Mucosa of descending colon (tissue), 3 donors: Measurements from ENCODE around the gene SNRPA. TPM values are rescaled to one million over a fixed set of nuclear protein-coding genes. Genes with fewer than 3 reads are reported as not detected.

Experiments used
- ATAC-seq: fragments of 200-7000 bp; cut with Tn5 transposase; one replicate; pipeline ENCODE4 v1.9.1; 2020; ENCODE audit warnings: mild to moderate bottlenecking, moderate library complexity
- DNase-seq, 3 donors: peaks; one replicate each; pipeline ENCODE4 v3.0.0-alpha.2; 2020
- H3K36me3 ChIP-seq: fragments of 200-600 bp; one replicate; pipeline ENCODE4 v1.8.0; 2021; ENCODE audit warnings: low read depth, mild to moderate bottlenecking
- H3K4me1 ChIP-seq: fragments of 200-600 bp; one replicate; pipeline ENCODE4 v1.8.0; 2021; ENCODE audit warnings: low read depth, mild to moderate bottlenecking
- H3K4me3 ChIP-seq: fragments of 200-600 bp; one replicate; pipeline ENCODE4 v1.8.0; 2021; ENCODE audit warnings: mild to moderate bottlenecking
- H3K9me3 ChIP-seq: fragments of 200-600 bp; one replicate; pipeline ENCODE4 v1.8.0; 2021; ENCODE audit warnings: mild to moderate bottlenecking
- intact Hi-C, 2 donors: fragments of 100-400 bp; cut with DNase I in 1 of 2; cut with micrococcal nuclease in 1 of 2; formaldehyde crosslinking; loops; one replicate each; pipeline versions ENCODE4 v1.11.0 to v1.11.1; 2022; cut with DNase I, micrococcal nuclease
- total RNA-seq, 3 donors: library from RNA; stranded (reverse); fragmentation: NEBNext Ultra II Directional in 2 of 3; extraction: Animal tissue kit (Norgen Biotek cat#: 25700) in 2 of 3; gene quantifications; one replicate each; pipeline versions ENCODE4 v1.2.1 to v1.2.4, GENCODE V29; 2021 to 2023
- TF ChIP-seq, protein P1 (sequence below): fragments of 200-600 bp; IDR thresholded peaks from one replicate; pipeline ENCODE4 v1.8.0; 2022; ENCODE audit warnings: antibody characterized with exemption, mild to moderate bottlenecking
- donor health status: DM: no; HTN: no; CAD: no; lungs with moderate emphysema.
- donor health status: DM: no; HTN: no; CAD: no.
- donor health status: DM: no; HTN: yes; CAD: no.

The SNRPA gene
- total RNA-seq, 3 donors from 2014 or later, result 54.0 to 81.7 (median 59.9) TPM

DNA sequence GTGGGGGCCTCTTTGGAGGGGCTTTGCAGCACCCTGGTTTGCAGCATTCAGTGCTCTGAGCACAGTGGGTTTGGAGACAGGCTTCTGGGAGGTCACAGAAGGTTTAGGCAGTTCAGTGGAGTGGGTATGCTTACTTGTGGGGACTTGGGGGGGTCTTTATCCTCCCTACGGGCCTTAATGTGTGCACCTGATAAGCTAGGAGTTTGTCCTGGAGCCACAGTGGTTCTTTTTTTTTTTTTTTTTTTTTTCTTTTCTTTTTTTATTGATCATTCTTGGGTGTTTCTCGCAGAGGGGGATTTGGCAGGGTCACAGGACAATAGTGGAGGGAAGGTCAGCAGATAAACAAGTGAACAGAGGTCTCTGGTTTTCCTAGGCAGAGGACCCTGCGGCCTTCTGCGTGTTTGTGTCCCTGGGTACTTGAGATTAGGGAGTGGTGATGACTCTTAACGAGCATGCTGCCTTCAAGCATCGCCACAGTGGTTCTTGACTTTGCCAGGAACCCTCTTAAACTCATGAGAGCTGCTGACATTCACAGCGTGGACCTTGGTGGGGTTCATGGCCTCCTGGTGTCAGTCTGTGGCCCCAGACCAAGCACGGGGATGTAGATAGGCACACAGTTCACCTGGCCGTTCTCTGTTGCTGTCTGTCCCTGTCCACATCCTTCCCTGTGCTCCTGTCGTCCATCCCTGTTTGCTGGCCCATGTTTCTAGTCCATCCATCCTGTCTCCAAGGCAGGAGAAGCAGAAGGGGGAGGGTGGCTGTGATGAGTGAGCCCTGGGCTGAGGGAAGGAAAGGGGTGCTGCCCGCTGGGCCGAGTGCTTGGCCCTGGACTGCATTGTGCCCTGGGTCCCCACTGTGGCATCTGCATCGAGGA lies 50.7 kb downstream of the SNRPA start:
- Histone ChIP-seq H3K4me3 (no peak overlapping the region), H3K36me3 (no peaks in the 10 kb centered on the region), H3K9me3 (no peaks in the 10 kb centered on the region), H3K4me1 (peaks cover 63% of the 10 kb centered on the region)
- intact Hi-C loops, result no loop called here
- TF ChIP-seq, protein P1, sequence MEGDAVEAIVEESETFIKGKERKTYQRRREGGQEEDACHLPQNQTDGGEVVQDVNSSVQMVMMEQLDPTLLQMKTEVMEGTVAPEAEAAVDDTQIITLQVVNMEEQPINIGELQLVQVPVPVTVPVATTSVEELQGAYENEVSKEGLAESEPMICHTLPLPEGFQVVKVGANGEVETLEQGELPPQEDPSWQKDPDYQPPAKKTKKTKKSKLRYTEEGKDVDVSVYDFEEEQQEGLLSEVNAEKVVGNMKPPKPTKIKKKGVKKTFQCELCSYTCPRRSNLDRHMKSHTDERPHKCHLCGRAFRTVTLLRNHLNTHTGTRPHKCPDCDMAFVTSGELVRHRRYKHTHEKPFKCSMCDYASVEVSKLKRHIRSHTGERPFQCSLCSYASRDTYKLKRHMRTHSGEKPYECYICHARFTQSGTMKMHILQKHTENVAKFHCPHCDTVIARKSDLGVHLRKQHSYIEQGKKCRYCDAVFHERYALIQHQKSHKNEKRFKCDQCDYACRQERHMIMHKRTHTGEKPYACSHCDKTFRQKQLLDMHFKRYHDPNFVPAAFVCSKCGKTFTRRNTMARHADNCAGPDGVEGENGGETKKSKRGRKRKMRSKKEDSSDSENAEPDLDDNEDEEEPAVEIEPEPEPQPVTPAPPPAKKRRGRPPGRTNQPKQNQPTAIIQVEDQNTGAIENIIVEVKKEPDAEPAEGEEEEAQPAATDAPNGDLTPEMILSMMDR, result no peak
- DNase-seq, result peak in 1 of 3 donors; percentile 32
- no peak for ATAC-seq

DNA sequence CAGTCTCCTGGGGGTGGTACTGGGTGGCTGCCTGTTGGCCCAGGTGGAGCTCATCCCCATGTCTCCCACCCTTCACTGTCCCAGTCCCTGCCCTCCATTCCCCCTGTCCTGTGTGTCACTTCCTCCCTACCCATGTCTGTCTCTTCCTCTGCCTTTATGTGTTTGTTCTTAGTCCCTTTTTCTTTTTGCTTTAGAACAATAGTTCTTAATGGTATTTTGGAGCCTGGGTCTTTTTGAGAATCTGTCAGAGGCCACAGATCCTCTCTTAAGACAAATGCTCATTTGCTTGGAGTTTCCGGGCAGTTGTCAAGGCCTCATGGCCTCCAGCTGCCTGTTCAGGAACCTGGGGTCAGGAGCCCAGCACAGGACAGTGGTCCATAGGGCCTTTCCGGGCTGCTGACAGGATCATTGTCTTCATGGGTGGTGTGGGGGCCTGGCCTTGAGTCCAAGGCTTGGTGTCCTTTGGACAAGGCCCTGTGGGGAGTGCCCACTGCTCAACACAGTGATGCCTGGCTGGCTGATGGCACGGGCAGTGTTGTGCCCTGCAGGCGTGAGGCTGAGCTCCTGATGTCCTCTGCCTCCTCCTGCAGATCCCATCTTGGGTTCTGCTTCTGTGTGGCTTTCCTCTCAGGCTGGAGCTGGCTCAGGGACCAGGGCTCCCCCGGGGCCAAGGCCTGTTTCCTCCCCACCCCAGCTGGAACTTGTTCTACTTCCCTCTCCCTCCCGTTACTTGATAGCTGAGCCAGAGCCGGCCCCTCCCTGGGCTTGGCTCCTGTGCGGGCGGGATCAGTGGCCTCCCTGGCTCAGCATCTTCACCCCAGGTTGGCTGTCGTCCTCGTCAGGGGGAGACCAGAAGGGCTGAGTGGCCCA lies 51.5 kb downstream of the SNRPA start:
- TF ChIP-seq, protein P1, result no peak
- no peaks in the 10 kb centered on the region for H3K36me3 ChIP-seq
- peak; percentile 77 to 84 (median 79) for DNase-seq
- H3K4me1 ChIP-seq, result peaks cover 67% of the 10 kb centered on the region
- H3K4me3 ChIP-seq, result no peak overlapping the region
- peak; percentile 20 for ATAC-seq
- intact Hi-C loops, result no loop called here
- H3K9me3 ChIP-seq, result no peaks in the 10 kb centered on the region

DNA sequence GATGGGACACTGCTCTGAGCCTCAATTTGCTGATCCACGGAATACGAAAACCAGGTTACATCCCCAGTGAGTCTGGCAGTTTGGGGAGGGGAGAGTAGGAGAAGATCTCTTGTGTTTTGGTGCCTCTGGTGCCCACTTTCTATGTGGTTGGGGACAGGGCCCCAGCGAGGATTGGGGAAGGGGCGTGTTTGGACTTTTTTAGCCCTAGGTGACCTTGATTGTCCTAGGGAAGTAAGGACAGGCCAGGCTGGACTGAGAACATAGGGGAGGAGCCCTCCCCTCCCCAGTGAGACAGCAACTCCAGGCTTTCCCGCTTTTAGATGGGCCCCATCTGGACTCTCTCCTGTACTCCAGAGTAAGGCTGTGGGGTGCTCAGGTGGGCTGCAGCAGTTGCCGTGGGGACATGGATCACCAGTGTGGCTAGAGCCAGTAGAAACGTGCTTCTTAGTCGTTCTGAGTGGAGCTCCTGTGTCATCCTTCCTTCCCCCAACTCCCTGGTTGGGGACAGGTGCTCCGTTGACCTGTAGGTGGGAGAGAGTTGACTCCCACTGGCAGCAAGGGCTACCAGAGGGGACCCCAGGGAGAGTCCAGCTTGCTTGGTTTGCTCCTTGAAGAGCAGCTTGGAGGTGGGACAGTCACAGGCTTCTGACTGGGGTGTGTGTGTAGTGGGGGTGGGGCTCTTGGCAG lies 52.3 kb downstream of the SNRPA start:
- DNase-seq (no peak), ATAC-seq (no peak)
- Histone ChIP-seq H3K4me3 (no peak overlapping the region), H3K4me1 (peaks cover 67% of the 10 kb centered on the region), H3K36me3 (no peaks in the 10 kb centered on the region), H3K9me3 (no peaks in the 10 kb centered on the region)
- intact Hi-C loops, result no loop called here
- TF ChIP-seq, protein P1, result no peak

DNA sequence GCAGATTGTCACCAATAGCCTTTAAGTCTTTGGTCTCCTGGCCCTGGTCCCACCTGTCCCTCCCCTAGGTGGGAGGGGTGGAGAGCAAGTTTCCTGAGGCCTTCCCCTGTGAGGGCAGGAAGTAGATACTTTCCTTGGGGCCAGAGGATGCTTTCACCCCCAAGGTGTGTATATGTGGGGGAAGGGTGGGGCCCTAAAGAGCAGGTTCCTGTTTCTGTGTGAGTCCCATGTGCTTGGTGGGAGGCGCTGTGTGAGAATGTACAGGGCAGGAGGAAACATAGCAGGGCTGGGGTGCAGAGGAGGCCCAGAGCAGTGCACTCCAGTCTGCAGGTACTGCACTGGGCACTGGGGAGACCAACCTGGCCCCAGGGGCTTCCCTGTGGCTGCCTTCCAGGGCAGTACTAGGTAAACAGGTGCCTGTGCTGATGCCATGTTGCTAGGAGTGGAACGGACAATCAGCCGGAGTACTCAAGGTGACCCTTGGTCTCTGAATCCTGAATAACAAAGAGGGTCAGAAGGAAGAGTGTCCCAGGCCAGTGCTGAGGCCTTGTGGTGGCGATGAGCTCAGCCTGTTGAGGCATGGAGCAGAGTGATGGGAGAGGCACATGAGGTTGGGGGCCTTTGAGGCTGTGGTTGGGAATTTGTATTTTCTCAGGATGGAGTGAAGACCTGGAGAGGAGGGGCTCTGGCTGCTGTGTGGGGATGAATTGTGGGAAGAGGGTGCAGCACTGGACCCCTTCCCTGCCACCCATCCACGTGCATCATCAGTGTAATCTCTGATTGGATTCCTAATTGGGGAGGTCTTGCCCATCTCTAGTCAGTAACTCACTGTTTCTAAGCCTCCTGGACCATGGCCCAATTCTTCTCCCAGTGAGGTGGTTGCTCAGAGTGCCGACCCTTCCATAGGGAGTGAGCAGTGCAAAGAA lies 53.1 kb downstream of the SNRPA start:
- TF ChIP-seq, protein P1, result no peak
- DNase-seq (peak; percentile 77 to 85 (median 84)), ATAC-seq (peak; percentile 39)
- Histone ChIP-seq H3K36me3 (no peaks in the 10 kb centered on the region), H3K9me3 (no peaks in the 10 kb centered on the region), H3K4me3 (no peak overlapping the region), H3K4me1 (peaks cover 67% of the 10 kb centered on the region)
- intact Hi-C loops, result no loop called here
